Stomach (tissue), 4 donors: ENCODE results near the gene SLAMF9.

Experiments
- EP300 ChIP-seq: sonication (generic); formaldehyde crosslinking; IDR thresholded peaks from one replicate; pipeline ENCODE4 v1.6.1; 2017; ENCODE audit warnings: antibody characterized with exemption
- POLR2A ChIP-seq, 4 donors: fragments of 450-650 bp; IDR thresholded peaks; one replicate each; pipeline ENCODE4 v1.6.1; 2016; ENCODE audit warnings: antibody characterized with exemption in 4 of 4, control low read depth in 2 of 4, mild to moderate bottlenecking in 1 of 4, moderate library complexity in 1 of 4
- POLR2AphosphoS5 ChIP-seq, 3 donors: sonication (generic); formaldehyde crosslinking; IDR thresholded peaks; one replicate each; pipeline ENCODE4 v1.6.1; 2016; ENCODE audit warnings: antibody characterized with exemption in 3 of 3
- TF ChIP-seq, protein P1 (sequence below), 7 experiments: fragments of 450-650 bp in 4 of 7; fragments of 200-600 bp in 3 of 7; sonication (generic) in 3 of 7; IDR thresholded peaks; one replicate each; pipeline ENCODE4 v1.5.1; 2016 to 2019; ENCODE audit warnings: antibody characterized with exemption in 7 of 7, control low read depth in 2 of 7, mild to moderate bottlenecking in 1 of 7

DNA sequence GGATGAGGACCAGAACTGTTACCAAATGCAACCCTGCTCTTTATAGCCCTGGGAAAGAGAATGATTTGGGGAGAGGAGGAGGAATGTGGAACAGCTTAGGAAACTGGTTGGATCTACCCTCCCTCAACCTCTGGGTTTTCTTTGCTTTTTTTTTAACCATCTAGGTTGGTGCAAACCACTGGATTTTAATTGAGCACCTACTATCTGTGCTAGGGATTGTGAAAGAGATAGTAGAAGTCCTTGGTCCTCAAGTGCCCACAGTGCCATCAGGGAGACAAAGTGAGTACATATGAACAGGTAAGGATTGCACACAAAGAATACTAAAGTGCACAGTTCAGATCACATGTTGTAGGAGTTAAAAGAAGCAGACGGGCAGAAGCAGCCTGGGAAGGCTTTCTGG, 33.4 kb downstream of the SLAMF9 start:
- TF ChIP-seq POLR2AphosphoS5 (IDR thresholded peaks at IDR 0.05) (no peak), POLR2A (IDR thresholded peaks at IDR 0.05) (no peak), EP300 (no peak)
- TF ChIP-seq, protein P1, sequence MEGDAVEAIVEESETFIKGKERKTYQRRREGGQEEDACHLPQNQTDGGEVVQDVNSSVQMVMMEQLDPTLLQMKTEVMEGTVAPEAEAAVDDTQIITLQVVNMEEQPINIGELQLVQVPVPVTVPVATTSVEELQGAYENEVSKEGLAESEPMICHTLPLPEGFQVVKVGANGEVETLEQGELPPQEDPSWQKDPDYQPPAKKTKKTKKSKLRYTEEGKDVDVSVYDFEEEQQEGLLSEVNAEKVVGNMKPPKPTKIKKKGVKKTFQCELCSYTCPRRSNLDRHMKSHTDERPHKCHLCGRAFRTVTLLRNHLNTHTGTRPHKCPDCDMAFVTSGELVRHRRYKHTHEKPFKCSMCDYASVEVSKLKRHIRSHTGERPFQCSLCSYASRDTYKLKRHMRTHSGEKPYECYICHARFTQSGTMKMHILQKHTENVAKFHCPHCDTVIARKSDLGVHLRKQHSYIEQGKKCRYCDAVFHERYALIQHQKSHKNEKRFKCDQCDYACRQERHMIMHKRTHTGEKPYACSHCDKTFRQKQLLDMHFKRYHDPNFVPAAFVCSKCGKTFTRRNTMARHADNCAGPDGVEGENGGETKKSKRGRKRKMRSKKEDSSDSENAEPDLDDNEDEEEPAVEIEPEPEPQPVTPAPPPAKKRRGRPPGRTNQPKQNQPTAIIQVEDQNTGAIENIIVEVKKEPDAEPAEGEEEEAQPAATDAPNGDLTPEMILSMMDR (IDR thresholded peaks at IDR 0.05): no peak
